ENCODE data around the gene IL6R.

IL6R gene

DNA sequence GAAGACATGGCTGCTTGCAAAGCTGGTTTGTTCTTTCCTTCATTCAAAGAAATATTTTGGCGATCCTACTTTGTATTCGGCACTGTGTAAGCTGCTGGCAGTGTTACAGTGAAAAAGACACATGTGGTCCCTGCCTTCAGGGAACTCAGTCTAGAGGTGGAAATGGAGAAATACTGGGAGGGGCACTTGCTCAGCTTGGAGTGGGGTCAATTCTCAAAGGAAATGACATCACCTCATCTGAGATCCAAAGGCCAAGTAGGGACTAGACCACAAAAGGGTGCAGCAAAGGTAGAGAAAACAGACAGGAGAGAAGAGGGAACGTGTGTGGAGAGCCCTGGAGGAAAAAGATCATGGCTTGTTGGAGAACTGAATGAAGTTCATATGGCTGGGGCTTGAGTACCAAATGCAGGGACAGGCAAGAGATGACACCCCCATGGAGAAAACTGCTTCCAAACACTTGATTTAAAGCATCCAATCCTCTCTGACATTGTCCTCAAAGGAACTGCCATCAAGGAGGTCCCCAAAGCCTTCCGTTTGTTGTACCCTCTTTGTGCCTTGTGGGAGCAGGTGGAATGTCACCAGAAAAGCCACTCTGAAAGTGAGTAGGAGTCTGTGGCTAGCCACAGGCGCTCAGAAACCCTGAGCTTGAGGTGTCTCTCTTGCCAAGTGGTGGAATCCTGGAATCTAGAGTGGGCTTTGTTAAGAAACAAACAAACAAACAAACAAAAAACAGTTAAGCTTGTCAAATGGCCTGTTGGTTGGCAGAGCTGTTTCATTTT lies 48.6 kb downstream of the IL6R start:
- DNase-seq = no peak

DNA sequence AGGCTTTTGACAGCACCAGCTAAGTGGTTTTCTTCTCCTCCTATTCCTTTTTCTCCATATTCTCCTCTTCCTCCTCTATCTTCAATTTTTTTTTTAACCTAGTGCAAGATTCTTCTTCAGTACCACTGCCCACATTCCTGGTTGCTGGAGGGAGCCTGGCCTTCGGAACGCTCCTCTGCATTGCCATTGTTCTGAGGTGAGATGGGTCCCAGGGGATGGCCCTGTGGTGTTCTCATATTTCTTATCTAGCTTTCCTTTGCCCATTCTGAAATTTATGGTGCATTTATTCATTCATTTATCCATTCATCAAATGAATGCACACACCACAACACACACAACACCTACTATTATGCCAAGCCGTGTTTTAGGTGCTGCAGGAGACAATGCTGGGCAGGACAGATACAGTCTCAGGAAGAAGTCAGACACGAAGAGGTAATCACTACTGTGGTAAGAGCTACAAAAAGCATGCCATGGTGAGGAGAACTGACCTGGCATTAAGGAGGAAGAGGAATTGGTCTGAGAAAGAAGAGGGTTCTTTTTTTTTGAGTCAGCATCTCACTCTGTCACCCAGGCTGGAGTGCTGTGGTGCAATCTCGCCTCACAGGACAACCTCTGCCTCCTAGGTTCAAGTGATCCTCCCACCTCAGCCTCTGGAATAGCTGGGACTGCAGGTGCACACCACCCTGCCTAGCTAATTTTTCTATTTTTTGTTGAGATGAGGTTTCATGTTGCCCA lies 49.4 kb downstream of the IL6R start:
- no peak for DNase-seq

DNA sequence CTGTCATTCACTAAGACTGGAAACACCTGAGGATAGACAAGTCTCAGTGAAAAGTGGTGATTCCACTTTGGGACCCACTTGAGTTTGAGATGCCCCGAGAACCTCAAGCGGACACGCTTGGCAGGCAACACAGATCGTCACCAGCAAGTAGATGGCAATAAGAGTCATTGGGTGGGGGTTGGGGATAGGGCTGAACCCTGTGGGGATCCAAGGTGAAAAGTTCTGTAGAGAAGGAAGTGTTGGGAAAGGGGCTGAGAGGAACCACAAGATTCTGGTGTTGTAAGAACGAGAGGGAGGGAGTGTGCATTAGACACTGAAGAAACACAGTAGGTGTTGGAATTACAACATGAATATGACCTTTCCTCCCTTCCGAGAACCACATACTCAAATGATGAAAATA lies 51.5 kb downstream of the IL6R start:
- no peak for DNase-seq

DNA sequence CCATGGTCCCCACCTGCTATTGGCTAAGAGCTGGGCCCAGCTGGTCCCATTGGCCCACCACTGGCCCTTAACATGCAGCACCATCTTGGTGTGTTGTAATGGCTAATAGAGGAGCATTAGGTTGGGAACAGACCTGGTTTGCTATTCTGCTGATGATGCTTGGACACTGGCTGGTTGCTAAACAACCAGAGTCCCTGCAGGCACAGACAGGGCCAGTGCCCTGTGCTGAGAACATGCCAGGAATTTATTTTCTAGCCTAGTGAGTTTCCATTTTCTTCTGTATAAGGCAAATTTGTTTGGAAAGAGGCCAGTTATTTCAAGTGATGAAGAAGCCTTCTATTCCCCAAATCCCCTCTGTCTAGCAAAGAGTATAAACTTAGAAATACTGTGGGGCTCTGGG lies 53.9 kb downstream of the IL6R start:
- DNase-seq = no peak

DNA sequence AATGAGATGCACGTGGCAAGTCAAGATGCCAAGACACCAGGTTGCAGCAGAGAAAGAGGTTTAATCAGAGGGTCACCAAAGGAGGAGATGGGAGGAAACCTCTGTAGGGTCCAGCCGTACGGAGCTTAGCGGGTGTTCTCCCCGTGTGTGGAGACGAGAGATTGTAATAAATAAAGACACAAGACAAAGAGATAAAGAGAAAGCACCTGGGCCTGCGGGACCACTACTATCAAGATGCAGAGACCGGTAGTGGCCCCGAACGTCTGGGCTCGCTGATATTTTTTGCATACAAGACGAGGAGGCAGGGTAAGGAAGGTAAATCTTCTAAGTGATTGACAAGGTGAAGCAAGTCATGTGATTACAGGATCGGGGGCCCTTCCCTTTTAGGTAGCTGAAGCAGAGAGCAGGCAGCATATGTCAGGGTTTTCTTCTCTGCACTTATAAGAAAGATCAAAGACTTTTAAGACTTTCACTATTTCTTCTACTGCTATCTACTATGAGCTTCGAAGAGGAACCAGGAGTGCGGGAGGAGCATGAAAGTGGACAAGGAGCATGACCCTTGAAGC lies 55.6 kb downstream of the IL6R start:
- no peak for DNase-seq

DNA sequence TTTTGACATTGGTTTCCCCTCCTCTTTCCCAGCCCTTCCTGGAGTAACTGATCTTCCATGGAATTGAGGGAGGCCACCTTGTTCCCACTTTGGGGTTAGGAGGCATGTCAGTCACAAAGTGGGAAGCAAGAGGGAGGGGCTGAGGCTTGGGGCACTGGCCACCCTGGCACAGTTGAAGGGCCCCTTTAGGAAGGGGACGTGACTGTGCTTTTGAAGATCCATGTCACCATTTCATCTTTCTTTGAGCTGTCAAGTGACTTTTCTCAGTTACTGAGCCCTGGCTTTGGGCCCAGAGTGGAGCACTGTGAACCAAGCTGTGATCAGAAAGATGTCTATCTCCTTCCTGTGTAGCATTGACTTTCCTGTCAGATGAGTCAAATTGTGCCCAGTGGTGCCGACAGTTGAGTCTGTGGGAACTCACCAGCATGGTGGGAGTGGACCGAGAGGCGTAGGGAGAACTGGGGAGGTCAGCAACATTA lies 58.4 kb downstream of the IL6R start:
- DNase-seq = peak; percentile 79

DNA sequence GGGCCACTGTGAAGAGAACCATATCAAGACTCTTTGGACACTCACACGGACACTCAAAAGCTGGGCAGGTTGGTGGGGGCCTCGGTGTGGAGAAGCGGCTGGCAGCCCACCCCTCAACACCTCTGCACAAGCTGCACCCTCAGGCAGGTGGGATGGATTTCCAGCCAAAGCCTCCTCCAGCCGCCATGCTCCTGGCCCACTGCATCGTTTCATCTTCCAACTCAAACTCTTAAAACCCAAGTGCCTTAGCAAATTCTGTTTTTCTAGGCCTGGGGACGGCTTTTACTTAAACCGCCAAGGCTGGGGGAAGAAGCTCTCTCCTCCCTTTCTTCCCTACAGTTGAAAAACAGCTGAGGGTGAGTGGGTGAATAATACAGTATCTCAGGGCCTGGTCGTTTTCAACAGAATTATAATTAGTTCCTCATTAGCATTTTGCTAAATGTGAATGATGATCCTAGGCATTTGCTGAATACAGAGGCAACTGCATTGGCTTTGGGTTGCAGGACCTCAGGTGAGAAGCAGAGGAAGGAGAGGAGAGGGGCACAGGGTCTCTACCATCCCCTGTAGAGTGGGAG lies 60.6 kb downstream of the IL6R start:
- DNase-seq = no peak

DNA sequence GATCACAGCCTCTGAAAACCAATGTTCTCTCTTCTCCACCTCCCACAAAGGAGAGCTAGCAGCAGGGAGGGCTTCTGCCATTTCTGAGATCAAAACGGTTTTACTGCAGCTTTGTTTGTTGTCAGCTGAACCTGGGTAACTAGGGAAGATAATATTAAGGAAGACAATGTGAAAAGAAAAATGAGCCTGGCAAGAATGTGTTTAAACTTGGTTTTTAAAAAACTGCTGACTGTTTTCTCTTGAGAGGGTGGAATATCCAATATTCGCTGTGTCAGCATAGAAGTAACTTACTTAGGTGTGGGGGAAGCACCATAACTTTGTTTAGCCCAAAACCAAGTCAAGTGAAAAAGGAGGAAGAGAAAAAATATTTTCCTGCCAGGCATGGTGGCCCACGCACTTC lies 61.1 kb downstream of the IL6R start:
- DNase-seq = no peak

DNA sequence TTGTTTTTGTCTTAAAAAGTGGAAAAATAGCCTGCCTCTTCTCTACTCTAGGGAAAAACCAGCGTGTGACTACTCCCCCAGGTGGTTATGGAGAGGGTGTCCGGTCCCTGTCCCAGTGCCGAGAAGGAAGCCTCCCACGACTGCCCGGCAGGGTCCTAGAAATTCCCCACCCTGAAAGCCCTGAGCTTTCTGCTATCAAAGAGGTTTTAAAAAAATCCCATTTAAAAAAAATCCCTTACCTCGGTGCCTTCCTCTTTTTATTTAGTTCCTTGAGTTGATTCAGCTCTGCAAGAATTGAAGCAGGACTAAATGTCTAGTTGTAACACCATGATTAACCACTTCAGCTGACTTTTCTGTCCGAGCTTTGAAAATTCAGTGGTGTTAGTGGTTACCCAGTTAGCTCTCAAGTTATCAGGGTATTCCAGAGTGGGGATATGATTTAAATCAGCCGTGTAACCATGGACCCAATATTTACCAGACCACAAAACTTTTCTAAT lies 61.8 kb downstream of the IL6R start:
- DNase-seq = no peak

DNA sequence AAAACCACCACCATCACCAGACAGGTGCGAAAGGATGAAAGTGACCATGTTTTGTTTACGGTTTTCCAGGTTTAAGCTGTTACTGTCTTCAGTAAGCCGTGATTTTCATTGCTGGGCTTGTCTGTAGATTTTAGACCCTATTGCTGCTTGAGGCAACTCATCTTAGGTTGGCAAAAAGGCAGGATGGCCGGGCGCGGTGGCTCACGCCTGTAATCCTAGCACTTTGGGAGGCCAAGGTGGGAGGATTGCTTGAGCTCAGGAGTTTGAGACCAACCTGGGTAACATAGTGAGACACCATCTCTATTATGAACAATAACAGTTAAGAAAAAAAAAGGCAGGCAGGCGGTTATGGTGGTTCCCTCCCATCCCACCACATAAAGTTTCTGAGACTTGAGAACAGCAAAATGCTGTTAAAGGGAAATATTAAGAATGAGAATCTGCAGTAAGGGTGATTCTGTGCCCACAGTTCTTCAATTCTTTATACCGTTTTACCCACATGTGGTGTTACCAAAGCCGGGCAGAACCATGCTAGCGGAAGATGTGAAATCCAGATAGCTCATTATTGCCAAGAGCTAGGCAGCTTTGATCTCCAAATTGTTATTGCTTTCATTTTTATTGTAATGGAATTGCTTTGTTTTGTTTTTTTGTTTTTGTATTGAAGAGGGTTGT lies 62.4 kb downstream of the IL6R start:
- peak; percentile 29 for DNase-seq

DNA sequence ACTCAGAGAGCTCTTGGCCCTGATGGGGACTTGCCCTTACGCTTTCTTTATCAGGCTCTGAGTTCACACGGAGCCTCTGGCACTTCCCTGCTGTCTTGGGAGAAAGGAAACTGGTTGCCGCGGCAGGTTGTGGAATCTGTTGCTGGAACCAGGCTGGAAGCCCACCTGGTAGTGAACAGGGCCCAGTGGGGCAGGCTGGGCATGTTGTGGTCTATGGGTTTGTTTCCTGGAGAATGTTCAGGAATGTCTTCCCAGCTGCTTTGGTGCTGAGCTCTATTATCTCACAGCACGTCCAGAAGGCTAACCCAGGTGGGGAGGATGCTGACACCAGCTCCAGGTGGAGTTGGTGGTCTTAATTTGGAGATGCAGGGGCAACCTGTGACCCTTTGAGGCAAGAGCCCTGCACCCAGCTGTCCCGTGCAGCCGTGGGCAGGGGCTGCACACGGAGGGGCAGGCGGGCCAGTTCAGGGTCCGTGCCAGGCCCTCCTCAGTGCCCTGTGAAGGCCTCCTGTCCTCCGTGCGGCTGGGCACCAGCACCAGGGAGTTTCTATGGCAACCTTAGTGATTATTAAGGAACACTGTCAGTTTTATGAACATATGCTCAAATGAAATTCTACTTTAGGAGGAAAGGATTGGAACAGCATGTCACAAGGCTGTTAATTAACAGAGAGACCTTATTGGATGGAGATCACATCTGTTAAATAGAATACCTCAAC lies 63.5 kb downstream of the IL6R start:
- DNase-seq = no peak

DNA sequence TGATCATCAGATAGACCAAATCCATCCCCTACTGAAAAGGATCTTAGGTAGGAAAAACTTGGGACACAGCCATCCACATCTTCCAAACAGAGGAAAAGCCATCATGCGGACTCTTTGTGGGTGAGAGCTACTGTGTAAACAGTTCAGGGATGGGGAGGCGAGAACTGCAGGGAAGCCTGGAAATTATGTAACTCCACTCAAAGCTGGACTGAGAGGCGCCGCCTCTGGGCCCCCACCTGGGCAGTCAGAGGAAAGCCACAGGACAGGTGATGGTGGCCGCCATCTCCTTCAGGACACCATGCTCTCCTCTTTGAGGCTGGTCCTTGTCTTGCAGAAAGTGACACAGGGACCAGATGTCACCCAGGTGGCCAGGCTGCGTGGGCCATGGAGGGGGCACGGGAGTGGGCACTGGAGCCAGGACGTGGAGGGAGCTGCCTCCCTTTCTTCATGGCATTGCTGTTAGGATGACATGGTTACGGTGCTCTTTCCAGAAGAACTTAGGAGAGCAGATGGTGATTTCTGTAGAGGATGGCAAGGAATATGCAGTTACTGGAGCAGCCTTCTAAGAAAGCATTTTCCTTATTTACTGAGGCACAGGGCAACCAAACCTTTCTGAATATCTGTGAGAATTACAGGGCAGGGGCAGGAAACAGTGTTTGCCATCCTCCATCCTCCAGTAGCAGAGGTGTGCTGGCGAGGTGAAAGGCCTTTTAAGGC lies 64.9 kb downstream of the IL6R start:
- DNase-seq = no peak

DNA sequence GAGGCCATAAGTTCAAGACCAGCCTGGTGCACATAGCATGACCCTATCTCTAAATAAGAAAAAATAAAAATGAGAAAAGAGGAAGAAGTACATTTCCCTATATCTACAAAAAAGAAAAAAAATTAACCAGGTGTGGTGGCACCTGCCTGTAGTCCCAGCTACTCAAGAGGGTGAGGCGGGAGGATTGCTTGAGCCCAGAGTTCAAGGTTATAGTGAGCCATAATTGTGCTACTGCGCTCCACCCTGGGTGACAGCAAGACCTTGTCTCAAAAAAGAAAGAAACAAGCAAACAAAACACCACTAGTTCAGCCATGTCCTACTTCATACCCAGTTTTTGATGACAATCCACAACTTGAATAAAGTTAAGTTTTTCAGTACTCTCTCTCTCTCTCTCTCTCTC lies 66.2 kb downstream of the IL6R start:
- DNase-seq = no peak

DNA sequence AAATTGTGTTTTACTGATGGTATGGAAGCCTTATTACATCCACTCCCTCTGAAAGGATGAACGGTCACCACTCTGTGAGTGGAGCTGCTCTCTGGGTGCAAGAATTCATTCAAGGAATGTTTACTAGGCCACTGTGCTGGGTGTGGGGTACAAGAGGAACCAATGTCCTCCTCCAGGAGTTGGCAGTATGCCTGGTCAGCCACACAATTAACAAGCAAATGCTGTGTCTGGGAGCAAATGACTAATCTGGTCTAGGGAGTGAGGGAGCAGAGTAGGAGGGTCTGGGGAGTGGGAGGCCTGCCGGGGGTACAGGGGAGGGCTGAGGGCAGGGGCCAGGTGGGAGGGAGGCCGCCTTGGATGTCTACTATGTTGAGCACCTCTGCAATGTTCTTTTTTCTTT lies 69.7 kb downstream of the IL6R start:
- no peak for DNase-seq

DNA sequence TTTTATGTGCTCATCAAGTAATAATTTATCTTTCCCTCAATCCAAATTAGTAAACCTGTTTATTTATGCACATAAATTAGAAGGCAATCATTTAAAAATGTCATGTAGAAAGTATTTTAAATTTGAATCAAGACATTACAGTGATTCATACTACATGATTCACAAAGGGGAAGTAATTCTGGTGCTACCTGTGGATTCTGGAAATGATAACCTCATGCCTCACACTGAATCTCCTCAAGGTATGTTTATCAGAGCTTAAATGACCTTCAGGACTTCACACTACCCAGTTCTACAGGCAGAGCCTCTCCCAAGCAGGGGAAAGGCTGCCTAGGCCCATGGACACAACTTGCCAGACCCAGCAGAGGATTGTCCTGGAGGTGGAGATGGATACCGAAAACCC lies 71.6 kb downstream of the IL6R start:
- no peak for DNase-seq

DNA sequence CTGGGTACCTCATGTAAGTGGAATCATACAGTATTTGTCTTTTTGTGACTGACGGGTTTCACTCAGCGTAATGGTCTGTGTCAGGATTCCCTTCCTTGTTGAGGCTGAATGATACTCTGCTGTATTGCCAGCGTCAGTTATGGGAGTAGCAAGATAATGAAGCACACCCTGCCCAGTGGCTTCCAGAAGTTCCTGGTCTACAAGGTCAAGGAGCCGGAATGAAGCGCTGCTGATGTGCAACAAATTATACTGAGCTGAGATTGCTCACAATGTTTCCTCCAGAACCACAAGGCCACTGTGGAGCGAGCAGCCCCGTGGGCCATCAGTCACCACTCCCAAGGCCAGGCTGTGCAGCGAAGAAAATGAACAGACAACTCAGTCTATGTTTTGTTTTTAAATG lies 72.9 kb downstream of the IL6R start:
- DNase-seq = no peak

DNA sequence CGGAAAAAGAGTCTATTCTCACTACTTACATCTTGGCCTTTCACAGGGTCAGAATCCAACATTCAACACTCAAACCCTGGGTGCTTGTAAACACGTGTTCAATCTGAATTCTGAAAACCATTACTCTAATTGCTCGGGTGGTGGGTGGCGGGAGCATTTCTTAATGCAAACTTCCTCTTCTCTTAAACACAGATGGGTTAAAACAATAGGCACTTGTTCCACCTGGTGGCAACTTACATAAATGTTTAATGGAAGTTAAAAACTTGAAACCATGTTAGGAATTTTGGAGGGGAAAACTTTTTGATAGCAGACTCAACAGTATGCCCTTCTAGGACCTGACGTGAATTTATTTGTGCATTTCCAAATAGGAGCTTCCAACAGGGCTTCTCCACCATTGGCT lies 73.5 kb downstream of the IL6R start:
- peak; percentile 44 for DNase-seq

DNA sequence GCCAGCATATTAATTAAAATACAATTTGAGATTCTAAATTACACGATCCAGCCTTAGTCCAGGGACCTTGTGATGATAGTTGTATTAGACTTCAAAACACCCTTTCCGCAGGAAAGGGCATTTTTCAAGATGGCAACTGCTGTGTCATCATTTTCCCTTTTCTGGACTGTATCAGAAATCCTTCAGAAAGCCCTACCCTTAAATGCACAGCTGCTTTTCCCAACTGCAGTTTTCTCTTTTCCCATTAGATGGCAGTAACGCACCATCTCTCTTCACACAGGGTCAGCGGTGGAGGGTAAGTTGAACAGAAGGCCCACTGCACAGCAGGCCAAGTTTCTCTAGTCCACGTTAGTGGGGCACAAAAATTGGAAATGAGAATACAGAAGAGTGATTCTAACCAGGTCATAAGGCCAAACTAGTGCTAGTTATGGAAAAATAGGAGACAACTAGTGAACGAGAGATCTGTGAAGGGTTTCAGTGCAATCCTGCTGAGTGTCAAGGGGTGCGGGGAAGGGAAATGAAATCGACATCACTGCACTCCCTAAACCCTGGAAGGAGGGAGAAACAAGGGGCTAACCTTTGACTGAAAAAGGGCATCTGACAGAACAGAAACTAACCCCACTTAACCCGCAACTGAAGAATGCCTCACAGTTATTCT lies 74.8 kb downstream of the IL6R start:
- DNase-seq = peak; percentile 67

DNA sequence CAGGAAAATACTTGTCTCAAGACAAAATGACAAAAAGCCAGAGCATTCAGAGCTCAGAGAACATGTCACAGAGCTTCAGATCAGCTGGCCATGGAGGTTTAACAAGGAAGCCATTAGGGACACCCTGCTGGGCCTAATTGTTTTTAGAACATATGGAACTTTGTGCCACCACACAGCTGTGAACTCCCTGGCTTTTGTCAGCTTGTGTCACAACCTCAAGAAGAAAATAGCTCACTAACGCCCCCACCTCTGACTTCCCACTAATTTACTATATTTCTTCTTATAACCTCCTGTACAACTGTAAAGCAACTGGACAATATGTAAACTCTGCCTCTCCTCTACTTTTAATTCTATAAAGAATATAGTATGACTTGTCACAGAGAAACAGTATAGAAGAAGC lies 75.9 kb downstream of the IL6R start:
- no peak for DNase-seq

DNA sequence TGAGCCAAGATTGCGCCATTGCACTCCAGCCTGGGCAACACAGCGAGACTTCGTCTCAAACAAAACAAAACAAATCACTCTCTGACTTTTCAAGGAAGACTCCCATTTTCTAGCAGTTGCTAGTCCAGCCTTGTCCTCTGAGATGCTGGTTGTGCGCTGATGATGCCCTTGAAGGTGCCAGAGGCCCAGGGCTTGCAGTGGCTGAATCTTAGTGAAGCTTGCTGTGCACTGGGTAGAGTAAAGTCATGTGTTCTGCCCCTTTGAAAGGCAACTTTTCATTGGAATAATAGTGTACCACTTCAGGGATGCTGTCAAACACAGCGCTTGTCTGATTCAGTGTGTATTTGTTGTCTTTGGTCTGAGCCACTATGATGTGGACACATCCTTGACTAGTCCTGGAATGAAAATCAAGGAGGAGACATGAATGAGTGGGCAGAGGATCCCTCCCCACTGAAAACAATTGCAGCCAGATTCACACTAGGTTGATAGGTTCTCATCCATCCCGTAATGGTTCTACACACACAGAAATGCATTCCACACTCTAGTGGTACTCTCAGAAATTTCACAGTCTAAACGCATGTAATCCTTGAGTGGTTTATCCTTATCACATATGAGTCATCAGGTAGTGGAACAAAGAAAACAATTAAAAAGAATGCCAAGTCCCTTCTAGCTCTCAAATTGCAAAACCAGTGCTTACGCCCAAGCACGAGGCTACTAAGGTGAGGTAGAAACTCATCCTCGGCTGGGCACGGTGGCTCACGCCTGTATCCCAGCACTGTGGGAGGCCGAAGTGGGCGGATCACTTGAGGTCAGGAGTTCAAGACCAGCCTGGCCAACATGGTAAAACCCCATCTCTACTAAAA lies 79.0 kb downstream of the IL6R start:
- no peak for DNase-seq
